Neuron (in vitro differentiated cells): ENCODE results near the gene TBC1D9.
A peak's percentile ranks its signal among the peaks of the same experiment; 100 is the strongest.

ENCODE experiments used
- H2AFZ ChIP-seq: one replicate; pipeline ENCODE4 v1.6.1; 2013; ENCODE audit warnings: low read depth, mild to moderate bottlenecking, inconsistent platforms, low read length, moderate library complexity
- H3K27me3 ChIP-seq: one replicate; pipeline ENCODE4 v1.6.1; 2013; ENCODE audit warnings: low read length; ENCODE audit not compliant: insufficient read depth
- H3K36me3 ChIP-seq: one replicate; pipeline ENCODE4 v1.6.1; 2013; ENCODE audit warnings: low read length; ENCODE audit not compliant: insufficient read depth
- H3K4me1 ChIP-seq: one replicate; pipeline ENCODE4 v1.6.1; 2013; ENCODE audit warnings: low read length; ENCODE audit not compliant: insufficient read depth
- H3K4me3 ChIP-seq: 2 replicates; pipeline ENCODE4 v1.5.1; 2013; ENCODE audit warnings: mild to moderate bottlenecking, low read length, moderate library complexity
- H3K9me3 ChIP-seq: one replicate; pipeline ENCODE4 v1.6.1; 2013; ENCODE audit warnings: low read length

Gene TBC1D9

GRCh38 chr4:140584439-140584838 lies 171.7 kb downstream of the TBC1D9 start:
- H3K36me3 ChIP-seq = no peaks in the 10 kb centered on the region
- no peaks in the 10 kb centered on the region for H3K27me3 ChIP-seq
- peaks cover 13% of the 10 kb centered on the region for H3K4me1 ChIP-seq
- H2AFZ ChIP-seq = peak overlapping the region; percentile 43
- H3K4me3 ChIP-seq = no peak overlapping the region
- H3K9me3 ChIP-seq = no peaks in the 10 kb centered on the region

DNA sequence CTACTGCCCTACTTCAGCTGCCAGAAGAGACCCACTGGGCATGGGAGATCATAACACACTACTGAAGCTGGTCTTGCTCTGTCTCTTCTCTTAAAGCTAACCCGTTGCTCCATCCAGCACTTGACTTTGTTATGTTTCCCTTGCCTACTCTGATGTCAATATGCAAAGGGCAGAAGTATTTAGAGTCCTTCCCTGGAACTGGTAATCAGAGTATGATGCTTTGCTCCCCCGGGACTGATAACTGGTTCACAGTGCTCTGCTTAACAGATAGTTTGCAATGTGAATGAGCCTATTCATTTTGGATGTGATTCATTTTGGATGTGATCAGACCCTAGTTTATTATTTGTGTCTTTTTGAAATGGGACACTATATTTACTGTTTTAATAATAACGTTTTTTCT lies 175.1 kb downstream of the TBC1D9 start:
- Histone ChIP-seq H2AFZ (no peak overlapping the region), H3K27me3 (no peaks in the 10 kb centered on the region), H3K9me3 (no peaks in the 10 kb centered on the region), H3K4me1 (peaks cover 13% of the 10 kb centered on the region), H3K4me3 (no peak overlapping the region), H3K36me3 (no peaks in the 10 kb centered on the region)

DNA sequence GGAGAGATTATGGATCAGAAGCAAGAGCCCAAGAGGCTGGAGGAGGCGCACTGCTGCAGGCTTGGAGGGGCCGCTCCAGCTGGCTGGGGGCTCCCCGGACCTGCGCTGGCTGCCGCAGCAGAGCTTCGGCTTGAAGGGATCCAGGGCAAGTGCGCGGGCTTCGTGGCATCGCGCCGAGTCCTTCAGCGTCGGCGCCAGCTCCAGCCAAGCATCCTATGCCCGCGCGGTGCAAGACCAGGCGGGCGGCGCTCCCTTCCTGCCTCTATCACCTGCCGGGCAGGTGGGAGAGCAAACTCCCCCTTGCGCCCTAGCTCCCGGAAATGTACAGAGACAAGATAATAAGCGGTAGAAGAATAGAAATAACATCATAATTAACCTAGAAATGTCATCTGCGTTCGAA lies 176.9 kb downstream of the TBC1D9 start:
- Histone ChIP-seq H3K9me3 (no peaks in the 10 kb centered on the region), H3K27me3 (no peaks in the 10 kb centered on the region), H3K4me3 (no peak overlapping the region), H3K36me3 (no peaks in the 10 kb centered on the region), H3K4me1 (peaks cover 12% of the 10 kb centered on the region), H2AFZ (no peak overlapping the region)

DNA sequence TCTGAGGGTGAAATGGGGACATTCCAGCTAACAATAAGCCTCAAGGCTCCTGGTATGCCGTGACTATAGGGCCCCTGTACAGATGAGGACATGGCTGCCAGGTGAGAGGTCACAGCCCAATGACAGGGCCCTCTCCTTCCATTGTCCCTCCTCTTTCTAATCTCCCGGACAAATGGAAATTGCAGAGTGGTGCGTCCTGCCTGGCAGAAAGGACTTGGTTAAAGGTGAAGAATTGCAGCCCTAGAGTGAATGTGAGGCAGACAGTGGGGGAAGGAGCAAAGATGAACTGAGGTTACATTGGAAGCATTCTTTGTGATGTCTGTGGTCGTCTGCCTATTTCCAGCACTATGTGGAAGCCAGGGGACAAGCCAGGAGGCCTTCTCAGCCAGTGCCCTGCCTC lies 180.7 kb downstream of the TBC1D9 start:
- H3K4me1 ChIP-seq = peaks cover 9% of the 10 kb centered on the region
- H3K27me3 ChIP-seq = peaks cover 13% of the 10 kb centered on the region
- no peaks in the 10 kb centered on the region for H3K36me3 ChIP-seq
- no peaks in the 10 kb centered on the region for H3K9me3 ChIP-seq
- no peak overlapping the region for H2AFZ ChIP-seq
- no peak overlapping the region for H3K4me3 ChIP-seq

- Histone ChIP-seq H3K36me3 (no peaks in the 10 kb centered on the region), H3K4me1 (peaks cover 24% of the 10 kb centered on the region), H3K9me3 (no peaks in the 10 kb centered on the region), H3K27me3 (peaks cover 50% of the 10 kb centered on the region), H2AFZ (no peak overlapping the region), H3K4me3 (no peak overlapping the region)
Observed at GRCh38 chr4:140571620-140572019, 184.6 kb downstream of the TBC1D9 start.
